Astrocyte (in vitro differentiated cells and primary cell): Measurements from ENCODE around the gene ZC3H12A. TPM values are rescaled to one million over a fixed set of nuclear protein-coding genes. Genes with fewer than 3 reads are reported as not detected.
A peak's percentile ranks its signal among the peaks of the same experiment; 100 is the strongest.

ENCODE experiments used
- DNase-seq: peaks from one replicate; pipeline ENCODE4 v3.0.0-alpha.2; 2010; ENCODE audit warnings: low read depth
- FAIRE-seq: peaks from 2 replicates; lab custom pipeline; 2011; peaks lifted over from hg19 to GRCh38; lab: Jason Lieb, UNC
- H2AFZ ChIP-seq: 2 replicates; pipeline ENCODE4 v1.6.0; 2012; ENCODE audit warnings: low read depth, low read length, inconsistent platforms
- H3K27ac ChIP-seq: 2 replicates; pipeline ENCODE4 v1.5.1; 2011; ENCODE audit warnings: low read depth, low read length, inconsistent platforms
- H3K27me3 ChIP-seq: 2 replicates; pipeline ENCODE4 v1.6.0; 2011; ENCODE audit warnings: low read length, inconsistent platforms; ENCODE audit not compliant: insufficient read depth
- H3K36me3 ChIP-seq: 2 replicates; pipeline ENCODE4 v1.5.1; 2011; ENCODE audit warnings: low read length, inconsistent platforms; ENCODE audit not compliant: insufficient read depth
- H3K4me1 ChIP-seq: 2 replicates; pipeline ENCODE4 v1.5.1; 2011; ENCODE audit warnings: low read length, inconsistent platforms; ENCODE audit not compliant: insufficient read depth
- H3K4me2 ChIP-seq: 2 replicates; pipeline ENCODE4 v1.6.0; 2012; ENCODE audit warnings: low read length, inconsistent platforms
- H3K4me3 ChIP-seq: 2 replicates; pipeline ENCODE4 v1.5.1; 2011; ENCODE audit warnings: low read depth, mild to moderate bottlenecking, low read length, inconsistent platforms; ENCODE audit not compliant: insufficient read depth
- H3K79me2 ChIP-seq: 2 replicates; pipeline ENCODE4 v1.6.0; 2012; ENCODE audit warnings: mild to moderate bottlenecking, low read length, inconsistent platforms; ENCODE audit not compliant: insufficient read depth
- H3K9ac ChIP-seq: 2 replicates; pipeline ENCODE4 v1.6.0; 2012; ENCODE audit warnings: mild to moderate bottlenecking, low read length, inconsistent platforms
- H3K9me3 ChIP-seq: 2 replicates; pipeline ENCODE4 v1.5.1; 2012; ENCODE audit warnings: low read depth, mild to moderate bottlenecking, low read length, inconsistent platforms; ENCODE audit not compliant: insufficient read depth
- H4K20me1 ChIP-seq: 2 replicates; pipeline ENCODE4 v1.6.0; 2012; ENCODE audit warnings: low read length, inconsistent platforms; ENCODE audit not compliant: insufficient read depth
- H3K27ac Mint-ChIP-seq: one replicate; pipeline ENCODE4 v1.8.0; 2021; ENCODE audit warnings: mild to moderate bottlenecking, mixed read lengths; ENCODE audit not compliant: unreplicated experiment
- H3K27me3 Mint-ChIP-seq: one replicate; pipeline ENCODE4 v1.8.0; 2021; ENCODE audit warnings: low read depth, mixed read lengths; ENCODE audit not compliant: unreplicated experiment
- H3K36me3 Mint-ChIP-seq: one replicate; pipeline ENCODE4 v1.8.0; 2021; ENCODE audit warnings: low read depth, mixed read lengths; ENCODE audit not compliant: unreplicated experiment
- H3K4me1 Mint-ChIP-seq: one replicate; pipeline ENCODE4 v1.8.0; 2021; ENCODE audit warnings: low read depth, mixed read lengths; ENCODE audit not compliant: unreplicated experiment
- H3K4me3 Mint-ChIP-seq: one replicate; pipeline ENCODE4 v1.8.0; 2021; ENCODE audit warnings: mild to moderate bottlenecking, moderate library complexity, mixed read lengths; ENCODE audit not compliant: unreplicated experiment
- H3K9me3 Mint-ChIP-seq: one replicate; pipeline ENCODE4 v1.8.0; 2021; ENCODE audit warnings: mild to moderate bottlenecking, mixed read lengths; ENCODE audit not compliant: unreplicated experiment
- CTCF ChIP-seq: IDR thresholded peaks from 2 replicates; pipeline ENCODE4 v1.5.1; 2011; ENCODE audit warnings: low read depth, mild to moderate bottlenecking, inconsistent platforms, low read length, moderate library complexity; ENCODE audit not compliant: insufficient read depth
- EZH2 ChIP-seq: IDR thresholded peaks from 2 replicates; pipeline ENCODE4 v1.6.1; 2012; ENCODE audit warnings: mild to moderate bottlenecking, low read length, inconsistent platforms; ENCODE audit not compliant: insufficient read depth
- total RNA-seq: library from RNA; stranded (reverse); gene quantifications from 2 replicates; pipeline ENCODE4 v1.2.1, GENCODE V29; 2021

ZC3H12A gene
- total RNA-seq, 1 donor from 2014 or later = 12.1 TPM

DNA sequence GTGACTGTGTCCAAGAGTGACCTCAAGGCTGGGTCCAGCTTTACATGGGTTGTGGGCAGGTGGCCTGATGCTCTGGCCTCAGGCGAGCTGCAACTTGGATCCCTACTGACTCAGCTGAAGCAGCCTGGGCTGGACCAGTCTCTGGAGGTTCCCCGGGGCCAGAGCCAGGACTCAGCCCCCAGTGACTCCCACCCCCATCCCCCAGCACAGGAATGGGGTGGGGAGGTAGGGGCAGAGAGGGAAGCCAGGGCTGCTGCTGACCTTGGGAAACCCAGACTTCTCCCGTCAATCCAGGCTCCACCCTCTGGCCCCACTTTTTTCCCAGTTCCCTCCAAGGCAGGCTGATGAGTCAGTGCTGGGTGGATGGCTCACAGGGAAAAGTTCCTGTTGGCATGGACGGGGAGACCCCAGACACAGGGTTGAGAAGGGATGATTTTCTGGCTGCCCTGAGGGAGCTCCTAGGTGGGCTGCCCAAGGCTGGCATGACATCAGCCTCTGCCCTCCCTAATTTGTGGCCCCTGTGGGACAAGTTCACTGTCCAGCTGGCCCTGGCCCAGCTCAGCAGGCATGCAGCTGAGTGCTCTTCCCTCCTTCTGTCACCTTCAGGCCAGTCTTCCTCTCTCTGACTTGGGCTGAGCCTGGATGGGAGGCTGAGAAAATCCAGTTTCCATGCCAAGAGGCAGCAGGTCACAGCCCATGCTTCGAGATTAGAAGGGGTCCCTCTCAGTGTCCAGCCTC lies 2.2 kb downstream of the ZC3H12A start:
- peak; percentile 78 for DNase-seq
- peaks cover 56% of the 10 kb centered on the region for H4K20me1 ChIP-seq
- H3K9me3 Mint-ChIP-seq = no peaks in the 10 kb centered on the region
- no peak for FAIRE-seq
- peak overlapping the region; percentile 92 for H3K9ac ChIP-seq
- H3K27ac Mint-ChIP-seq = peak overlapping the region; percentile 75
- TF ChIP-seq CTCF (no peak), EZH2 (no peak)
- H3K36me3 ChIP-seq = peaks cover 20% of the 10 kb centered on the region
- H3K4me1 ChIP-seq = peaks cover 85% of the 10 kb centered on the region
- peaks cover 5% of the 10 kb centered on the region for H3K36me3 Mint-ChIP-seq
- H3K4me3 ChIP-seq = peak overlapping the region; percentile 75
- no peaks in the 10 kb centered on the region for H3K27me3 ChIP-seq
- H3K27me3 Mint-ChIP-seq = no peaks in the 10 kb centered on the region
- H3K9me3 ChIP-seq = no peaks in the 10 kb centered on the region
- peaks cover 89% of the 10 kb centered on the region for H3K79me2 ChIP-seq
- peaks cover 45% of the 10 kb centered on the region for H3K4me1 Mint-ChIP-seq
- H3K4me2 ChIP-seq = peak overlapping the region; percentile 100
- peak overlapping the region; percentile 25 for H2AFZ ChIP-seq
- peak overlapping the region; percentile 89 for H3K4me3 Mint-ChIP-seq
- peak overlapping the region; percentile 96 for H3K27ac ChIP-seq

GRCh38 chr1:37477198-37477931 lies 3.0 kb downstream of the ZC3H12A start:
- H3K27ac ChIP-seq = peak overlapping the region; percentile 96
- H3K9me3 Mint-ChIP-seq = no peaks in the 10 kb centered on the region
- H3K27ac Mint-ChIP-seq = peak overlapping the region; percentile 75
- peak overlapping the region; percentile 100 for H3K4me2 ChIP-seq
- peak; percentile 61 for DNase-seq
- peak overlapping the region; percentile 92 for H3K9ac ChIP-seq
- H3K4me1 Mint-ChIP-seq = peaks cover 40% of the 10 kb centered on the region
- no peaks in the 10 kb centered on the region for H3K27me3 ChIP-seq
- peaks cover 93% of the 10 kb centered on the region for H3K79me2 ChIP-seq
- peaks cover 28% of the 10 kb centered on the region for H3K36me3 ChIP-seq
- H3K4me3 Mint-ChIP-seq = peak overlapping the region; percentile 89
- H3K36me3 Mint-ChIP-seq = peaks cover 7% of the 10 kb centered on the region
- H3K4me3 ChIP-seq = peak overlapping the region; percentile 75
- H3K4me1 ChIP-seq = peaks cover 77% of the 10 kb centered on the region
- TF ChIP-seq EZH2 (no peak), CTCF (no peak)
- H4K20me1 ChIP-seq = peaks cover 64% of the 10 kb centered on the region
- H2AFZ ChIP-seq = peak overlapping the region; percentile 25
- H3K27me3 Mint-ChIP-seq = no peaks in the 10 kb centered on the region
- no peaks in the 10 kb centered on the region for H3K9me3 ChIP-seq
- FAIRE-seq = no peak
